ENCODE data around the gene SCN2A.
A peak's percentile ranks its signal among the peaks of the same experiment; 100 is the strongest.

SCN2A gene

DNA sequence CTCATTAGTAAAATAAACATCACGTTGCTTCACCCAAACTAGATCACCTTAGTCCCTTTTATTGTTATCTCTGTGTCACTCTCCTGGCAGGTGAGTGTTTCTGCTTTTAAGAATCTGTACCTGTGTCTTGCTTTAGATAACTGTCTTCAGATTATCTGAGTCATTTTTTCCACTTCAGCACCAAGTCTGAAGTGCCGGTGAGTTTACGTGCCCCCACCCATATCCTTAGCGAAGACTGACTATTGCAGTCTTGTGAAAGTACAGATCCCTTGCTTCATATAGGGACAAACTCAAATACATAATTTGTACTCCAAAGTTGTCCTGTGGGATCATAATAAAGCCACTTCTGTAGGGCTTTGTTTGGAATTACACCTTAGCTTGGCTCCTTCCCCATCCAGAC lies 41.1 kb downstream of the SCN2A start:
- in situ Hi-C loops (cut with MboI; ENCODE audit: low sequenced_read_pairs, unreplicated experiment) = no loop called here

DNA sequence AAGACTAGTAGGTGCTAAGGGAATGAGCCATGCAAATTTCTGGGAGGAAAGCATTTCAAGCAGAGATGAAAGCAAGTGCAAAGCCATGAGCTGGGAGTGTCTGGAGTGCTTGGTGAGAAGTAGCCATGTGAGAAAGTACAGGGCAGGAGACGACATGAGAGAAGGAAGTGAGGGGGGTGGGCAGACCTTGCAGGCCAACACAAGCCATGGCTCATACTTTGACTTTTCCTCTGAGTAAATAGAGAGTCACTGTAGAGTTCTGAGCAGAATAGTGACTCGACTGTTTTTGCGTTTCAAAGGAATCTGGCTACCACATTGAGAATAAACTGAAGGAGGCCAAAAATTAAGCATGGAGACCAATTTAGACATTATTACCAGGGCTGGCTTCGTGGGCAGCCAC lies 42.2 kb downstream of the SCN2A start:
- no peak for DNase-seq (ENCODE audit: low spot score)
- TF ChIP-seq CTCF (IDR thresholded peaks at IDR 0.05; ENCODE audit: borderline replicate concordance, control extremely low read depth, extremely low read depth, insufficient read depth, missing control alignments) = no peak
- in situ Hi-C loops (cut with MboI; ENCODE audit: low sequenced_read_pairs, unreplicated experiment) = no loop called here

More for the DNA sequence above, 41.1 kb downstream of the SCN2A start:
- no peak for DNase-seq (ENCODE audit: low spot score)
- no peak for TF ChIP-seq CTCF (IDR thresholded peaks at IDR 0.05; ENCODE audit: borderline replicate concordance, control extremely low read depth, extremely low read depth, insufficient read depth, missing control alignments)

- in situ Hi-C loops (cut with MboI; ENCODE audit: low sequenced_read_pairs, unreplicated experiment) = no loop called here
- no peak for DNase-seq (ENCODE audit: low spot score)
These were observed 44.1 kb downstream of the SCN2A start for GRCh38 chr2:165283342-165283741.

GRCh38 chr2:165287094-165287778 lies 48.0 kb downstream of the SCN2A start:
- no peak for TF ChIP-seq CTCF (IDR thresholded peaks at IDR 0.05; ENCODE audit: borderline replicate concordance, control extremely low read depth, extremely low read depth, insufficient read depth, missing control alignments)
- no peak for DNase-seq (ENCODE audit: low spot score)
- in situ Hi-C loops (cut with MboI; ENCODE audit: low sequenced_read_pairs, unreplicated experiment) = no loop called here

More at GRCh38 chr2:165283342-165283741, 44.1 kb downstream of the SCN2A start:
- TF ChIP-seq CTCF (IDR thresholded peaks at IDR 0.05; ENCODE audit: borderline replicate concordance, control extremely low read depth, extremely low read depth, insufficient read depth, missing control alignments) = no peak

DNA sequence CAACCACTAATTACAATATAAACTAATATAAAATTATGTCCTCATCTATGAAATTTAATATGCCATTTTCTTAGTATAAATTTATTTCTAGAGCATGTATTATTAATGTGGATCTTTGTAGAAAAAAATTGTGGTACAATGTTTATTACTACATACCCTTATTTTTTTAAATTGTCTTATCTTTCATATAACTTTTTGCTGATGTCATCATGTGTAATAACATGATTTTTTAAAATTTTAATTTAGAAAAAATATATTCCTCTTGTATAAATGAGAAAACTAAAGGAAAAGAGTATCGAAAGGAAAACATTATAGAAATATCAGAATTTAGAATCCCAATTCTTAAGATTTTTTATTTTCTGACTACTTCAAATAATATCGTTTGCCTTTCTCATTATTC lies 49.9 kb downstream of the SCN2A start:
- no peak for TF ChIP-seq CTCF (IDR thresholded peaks at IDR 0.05; ENCODE audit: borderline replicate concordance, control extremely low read depth, extremely low read depth, insufficient read depth, missing control alignments)
- in situ Hi-C loops (cut with MboI; ENCODE audit: low sequenced_read_pairs, unreplicated experiment) = no loop called here
- no peak for DNase-seq (ENCODE audit: low spot score)

- TF ChIP-seq CTCF (IDR thresholded peaks at IDR 0.05; ENCODE audit: borderline replicate concordance, control extremely low read depth, extremely low read depth, insufficient read depth, missing control alignments) = peak; percentile 75
- in situ Hi-C loops (cut with MboI; ENCODE audit: low sequenced_read_pairs, unreplicated experiment) = no loop called here
- peak; percentile 54 for DNase-seq (ENCODE audit: low spot score)
These were observed 54.5 kb downstream of the SCN2A start for GRCh38 chr2:165293440-165294420.
